PC-9 (cell line): Measurements from ENCODE around the gene COX10.

Experiments used
- CTCF ChIP-seq: fragments of 200-600 bp; sonication (generic); conservative IDR thresholded peaks from 2 replicates; pipeline ENCODE4 v1.6.1; 2017; ENCODE audit warnings: mixed run types, antibody characterized with exemption, mild to moderate bottlenecking, moderate library complexity
- EZH2 ChIP-seq: fragments of 200-600 bp; sonication (generic); IDR thresholded peaks from 2 replicates; pipeline ENCODE4 v1.8.0; 2017; ENCODE audit warnings: antibody characterized with exemption, low read depth

DNA sequence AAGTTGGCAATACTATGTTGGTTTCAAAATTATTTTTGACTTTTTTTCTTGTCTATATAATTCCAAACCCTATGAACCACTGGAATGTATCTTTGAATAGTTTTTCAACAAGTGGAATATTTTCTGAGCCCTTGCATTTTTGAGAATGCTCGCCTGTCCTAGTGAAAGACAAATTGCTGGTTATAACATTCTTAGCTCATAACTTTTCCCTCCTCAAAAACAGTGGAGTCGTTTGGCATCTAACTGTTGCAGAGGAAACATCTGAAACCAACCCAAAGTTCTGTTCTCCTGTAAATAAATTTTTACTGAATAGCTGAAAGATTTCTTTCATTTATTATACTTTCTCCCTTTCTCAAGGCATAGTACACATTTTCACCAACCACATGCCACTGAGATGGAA lies 11.3 kb upstream of the COX10 start:
- TF ChIP-seq CTCF, result no peak
- no peak for TF ChIP-seq EZH2
